Measurements from ENCODE around the gene DYNC2I2. TPM values are rescaled to one million over a fixed set of nuclear protein-coding genes. Genes with fewer than 3 reads are reported as not detected.

DYNC2I2 gene
- total and polyA plus RNA-seq, 2 donors (not counting 3 experiments of a cell fraction or from before 2014, with no cell fraction given), result 73.6 to 82.6 TPM

DNA sequence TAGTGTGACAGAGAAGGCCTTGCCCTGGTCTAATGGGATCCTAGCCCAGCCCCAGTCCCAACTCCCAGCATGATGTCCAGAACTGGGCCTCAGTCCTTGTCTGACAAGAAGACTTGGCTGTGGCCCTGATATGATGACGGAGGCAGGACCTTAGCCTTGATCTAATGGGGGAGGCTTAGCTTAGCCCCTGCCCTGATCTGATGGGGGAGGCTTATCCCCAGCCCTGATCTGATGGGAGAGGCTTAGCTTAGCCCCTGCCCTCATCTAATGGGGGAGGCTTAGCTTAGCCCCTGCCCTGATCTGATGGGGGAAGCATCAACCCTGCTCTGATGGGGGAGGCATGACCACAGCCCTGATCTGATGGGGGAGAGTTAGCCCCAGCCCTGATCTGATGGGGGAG is 49.4 kb upstream of the DYNC2I2 start:
- BruUV-seq (replicated peaks), result no TSS peak
- Histone ChIP-seq H3K4me1 (ENCODE audit: control insufficient read depth, extremely low read depth, insufficient read depth, low read length) (peaks cover 14% of the 10 kb centered on the region), H3K9ac (replicated peaks; ENCODE audit: extremely low read depth, insufficient read depth, low read length) (no peak overlapping the region), H2AFZ (ENCODE audit: low read depth, low read length) (no peak overlapping the region), H3K79me2 (ENCODE audit: control insufficient read depth, insufficient read depth, low read length) (peaks cover 10% of the 10 kb centered on the region), H3K9me3 (replicated peaks; ENCODE audit: control insufficient read depth, insufficient read depth, low read length) (no peaks in the 10 kb centered on the region), H3K9me1 (replicated peaks; ENCODE audit: control insufficient read depth, extremely low read depth, insufficient read depth, low read length) (no peaks in the 10 kb centered on the region), H3K36me3 (ENCODE audit: control insufficient read depth in 2 of 2, extremely low read depth in 1 of 2, insufficient read depth in 2 of 2, low read length in 2 of 2) (peaks cover 2 to 4% of the 10 kb centered on the region in 2 experiments), H3K27ac (ENCODE audit: insufficient read depth, low read depth, low read length) (no peak overlapping the region), H4K20me1 (replicated peaks; ENCODE audit: control insufficient read depth, extremely low read depth, insufficient read depth, low read length) (no peaks in the 10 kb centered on the region), H3K27me3 (ENCODE audit: control insufficient read depth in 2 of 2, insufficient read depth in 2 of 2, low read length in 2 of 2) (no peaks in the 10 kb centered on the region), H3K4me3 (replicated peaks in 1 of 3; ENCODE audit: insufficient read depth in 1 of 3, low read depth in 1 of 3, low read length in 3 of 3) (no peak overlapping the region), H3K4me2 (ENCODE audit: insufficient read depth, low read length) (no peak overlapping the region)
- DNase-seq (ENCODE audit: low read depth, low spot score), result no peak
- no peak for FAIRE-seq
- TF ChIP-seq GATA2 (IDR thresholded peaks at IDR 0.05; ENCODE audit: insufficient read depth, insufficient read length, low read depth, low read length) (no peak), FOS (IDR thresholded peaks at IDR 0.05; ENCODE audit: borderline replicate concordance, insufficient read depth, low read length) (no peak), EZH2 (IDR thresholded peaks at IDR 0.05; ENCODE audit: borderline replicate concordance, low read depth, low read length, severe bottlenecking) (no peak), MYC (IDR thresholded peaks at IDR 0.05; ENCODE audit: low read depth, low read length) (no peak), POLR2AphosphoS5 (IDR thresholded peaks at IDR 0.05; ENCODE audit: insufficient read depth, low read depth, low read length) (no peak), JUN (IDR thresholded peaks at IDR 0.05; ENCODE audit: borderline replicate concordance, insufficient read depth, insufficient read length, low read depth) (no peak), POLR2A (IDR thresholded peaks at IDR 0.05; ENCODE audit: low read depth, low read length) (no peak)
- TF ChIP-seq, protein P1, sequence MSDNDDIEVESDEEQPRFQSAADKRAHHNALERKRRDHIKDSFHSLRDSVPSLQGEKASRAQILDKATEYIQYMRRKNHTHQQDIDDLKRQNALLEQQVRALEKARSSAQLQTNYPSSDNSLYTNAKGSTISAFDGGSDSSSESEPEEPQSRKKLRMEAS (IDR thresholded peaks at IDR 0.05; ENCODE audit: insufficient read depth, insufficient read length), result no peak
- TF ChIP-seq, protein P2, sequence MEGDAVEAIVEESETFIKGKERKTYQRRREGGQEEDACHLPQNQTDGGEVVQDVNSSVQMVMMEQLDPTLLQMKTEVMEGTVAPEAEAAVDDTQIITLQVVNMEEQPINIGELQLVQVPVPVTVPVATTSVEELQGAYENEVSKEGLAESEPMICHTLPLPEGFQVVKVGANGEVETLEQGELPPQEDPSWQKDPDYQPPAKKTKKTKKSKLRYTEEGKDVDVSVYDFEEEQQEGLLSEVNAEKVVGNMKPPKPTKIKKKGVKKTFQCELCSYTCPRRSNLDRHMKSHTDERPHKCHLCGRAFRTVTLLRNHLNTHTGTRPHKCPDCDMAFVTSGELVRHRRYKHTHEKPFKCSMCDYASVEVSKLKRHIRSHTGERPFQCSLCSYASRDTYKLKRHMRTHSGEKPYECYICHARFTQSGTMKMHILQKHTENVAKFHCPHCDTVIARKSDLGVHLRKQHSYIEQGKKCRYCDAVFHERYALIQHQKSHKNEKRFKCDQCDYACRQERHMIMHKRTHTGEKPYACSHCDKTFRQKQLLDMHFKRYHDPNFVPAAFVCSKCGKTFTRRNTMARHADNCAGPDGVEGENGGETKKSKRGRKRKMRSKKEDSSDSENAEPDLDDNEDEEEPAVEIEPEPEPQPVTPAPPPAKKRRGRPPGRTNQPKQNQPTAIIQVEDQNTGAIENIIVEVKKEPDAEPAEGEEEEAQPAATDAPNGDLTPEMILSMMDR (IDR thresholded peaks at IDR 0.05; ENCODE audit: extremely low read depth in 1 of 2, insufficient read depth in 1 of 2, low read depth in 1 of 2, low read length in 2 of 2), result no peak
- ChIA-PET POLR2A (no interaction called here), CTCF (no interaction called here)
- intact Hi-C loops (cut with micrococcal nuclease) (no loop called here), dilution Hi-C loops (cut with MboI; ENCODE audit: extremely low pct_ligation_motif_present, low sequenced_read_pairs) (no loop called here)

Measured in endothelial cell of umbilical vein (primary cell).